Retinal pigment epithelial cell (primary cell): Measurements from ENCODE around the gene CALCA.

Experiments
- DNase-seq: peaks from one replicate; pipeline ENCODE4 v3.0.0-alpha.2; 2010; ENCODE audit warnings: low read depth
- H3K4me3 ChIP-seq: 2 replicates; pipeline ENCODE4 v1.5.1; 2011; ENCODE audit warnings: mild to moderate bottlenecking, low read length, control low read depth, moderate library complexity
- CTCF ChIP-seq: conservative IDR thresholded peaks from 2 replicates; pipeline ENCODE4 v1.5.1; 2011; ENCODE audit warnings: low read depth, low read length, control low read depth, inconsistent platforms

Gene CALCA

GRCh38 chr11:14938936-14939335 is 33.2 kb downstream of the CALCA start:
- no peak for DNase-seq
- H3K4me3 ChIP-seq = no peak overlapping the region
- no peak for TF ChIP-seq CTCF

- no peak for DNase-seq
- H3K4me3 ChIP-seq = no peak overlapping the region
- TF ChIP-seq CTCF = no peak
Observed at GRCh38 chr11:14934641-14935351, 37.4 kb downstream of the CALCA start.

GRCh38 chr11:14932447-14932846 is 39.7 kb downstream of the CALCA start:
- TF ChIP-seq CTCF = no peak

GRCh38 chr11:14930369-14930768 is 41.8 kb downstream of the CALCA start:
- TF ChIP-seq CTCF = no peak
- H3K4me3 ChIP-seq = no peak overlapping the region
- DNase-seq = no peak

More at GRCh38 chr11:14932447-14932846, 39.7 kb downstream of the CALCA start:
- DNase-seq = no peak
- no peak overlapping the region for H3K4me3 ChIP-seq

- no peak for DNase-seq
- TF ChIP-seq CTCF = no peak
- no peak overlapping the region for H3K4me3 ChIP-seq
Observed at GRCh38 chr11:14927146-14927545, 45.0 kb downstream of the CALCA start.

- DNase-seq = no peak
- H3K4me3 ChIP-seq = no peak overlapping the region
- no peak for TF ChIP-seq CTCF
Observed at GRCh38 chr11:14924318-14924717, 47.8 kb downstream of the CALCA start.
